ENCODE results near the gene C17orf78.
"Not testable (repeated sequence)": the region's sequence is repeated elsewhere in the genome, so short reads cannot be mapped to it uniquely, and the experiment has no call there.

The C17orf78 gene

GRCh38 chr17:37441369-37442014 is 65.7 kb downstream of the C17orf78 start:
- not testable (repeated sequence) for H3K4me2 ChIP-seq (ENCODE audit: low read length, poor library complexity, severe bottlenecking); H2BK120ac ChIP-seq (ENCODE audit: low read depth, low read length); H3K4me1 ChIP-seq (ENCODE audit: control insufficient read depth, insufficient read depth, low read depth, low read length); H3K18ac ChIP-seq (ENCODE audit: low read depth in 1 of 2, low read length in 2 of 2); H2BK5ac ChIP-seq (ENCODE audit: low read depth, low read length, poor library complexity, severe bottlenecking); H4K91ac ChIP-seq (ENCODE audit: low read length); H3K27ac ChIP-seq (ENCODE audit: low read length, poor library complexity, severe bottlenecking); H3K9ac ChIP-seq (ENCODE audit: low read length); H2BK12ac ChIP-seq (ENCODE audit: low read length in 2 of 2); H2AFZ ChIP-seq (ENCODE audit: low read depth, low read length); DNase-seq; H3K27me3 ChIP-seq (ENCODE audit: control insufficient read depth in 1 of 2, insufficient read depth in 1 of 2, low read length in 2 of 2); H3K23ac ChIP-seq (ENCODE audit: low read length in 2 of 2); H3K9me3 ChIP-seq (ENCODE audit: control insufficient read depth, low read length); H4K8ac ChIP-seq (ENCODE audit: low read length); H3K4ac ChIP-seq (ENCODE audit: low read depth in 1 of 2, low read length in 2 of 2); H3K4me3 ChIP-seq (ENCODE audit: insufficient read depth in 1 of 2, low read depth in 1 of 2, low read length in 2 of 2); H2BK15ac ChIP-seq (ENCODE audit: low read depth, poor library complexity, severe bottlenecking); H2AK5ac ChIP-seq (ENCODE audit: low read length, severe bottlenecking)
- Histone ChIP-seq H3K14ac (ENCODE audit: low read length in 2 of 2) (peak overlapping the region in 1 of 2 experiments; percentile 55), H3K36me3 (ENCODE audit: control insufficient read depth in 1 of 2, insufficient read depth in 2 of 2, low read depth in 1 of 2, low read length in 2 of 2) (peaks cover 25 to 85% of the 10 kb centered on the region in 2 experiments), H3K79me1 (replicated peaks; ENCODE audit: low read length, poor library complexity, severe bottlenecking) (peaks cover 14% of the 10 kb centered on the region)
- WGBS, result 99% methylated on average over 9 of the region's 12 CpGs

All from mesenchymal stem cell (in vitro differentiated cells and primary cell).